Measurements from ENCODE around the gene SLC25A17.
"Not testable (repeated sequence)": the region's sequence is repeated elsewhere in the genome, so short reads cannot be mapped to it uniquely, and the experiment has no call there.

Gene SLC25A17

DNA sequence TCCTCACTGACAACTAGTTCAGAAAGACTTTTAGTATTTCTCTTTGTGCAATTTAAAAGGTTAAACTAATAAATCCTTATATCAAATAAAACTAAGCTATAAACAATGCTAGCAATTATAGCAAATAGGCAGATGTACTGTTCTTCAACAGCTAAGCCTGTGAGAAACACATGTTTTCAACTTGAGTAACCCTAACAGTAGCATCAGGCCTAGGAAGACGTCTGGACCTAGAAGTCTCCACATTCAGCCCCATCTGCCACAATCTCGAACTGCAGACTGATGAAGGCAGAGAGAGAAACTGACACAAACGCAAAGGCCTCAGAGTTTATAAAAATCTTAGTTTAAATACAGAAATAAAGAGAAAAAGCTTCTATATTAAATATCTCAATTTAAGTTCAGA, 34.8 kb upstream of the SLC25A17 start:
- Histone ChIP-seq H3K4me1 (ENCODE audit: insufficient read depth, low read length) (peaks cover 29% of the 10 kb centered on the region), H3K4me3 (ENCODE audit: low read length) (peak overlapping the region; percentile 99), H3K27me3 (ENCODE audit: insufficient read depth, low read length) (no peaks in the 10 kb centered on the region), H3K27ac (ENCODE audit: low read depth, low read length) (peak overlapping the region; percentile 34; the same call in 1 of the 2 replicates), H3K9me3 (ENCODE audit: insufficient read depth, low read depth, low read length) (no peaks in the 10 kb centered on the region), H3K9ac (ENCODE audit: low read depth, low read length) (peak overlapping the region; percentile 53; the same call in 1 of the 2 replicates), H3K36me3 (ENCODE audit: insufficient read depth, low read length) (peaks cover 50% of the 10 kb centered on the region)
- WGBS: 62% methylated on average over 1 of the region's 3 CpGs

GRCh38 chr22:40853333-40853732, 34.2 kb upstream of the SLC25A17 start:
- H3K27ac ChIP-seq (ENCODE audit: low read depth, low read length): peak overlapping the region; percentile 34; the same call in 1 of the 2 replicates
- no peaks in the 10 kb centered on the region for H3K9me3 ChIP-seq (ENCODE audit: insufficient read depth, low read depth, low read length)
- H3K27me3 ChIP-seq (ENCODE audit: insufficient read depth, low read length): no peaks in the 10 kb centered on the region
- H3K4me3 ChIP-seq (ENCODE audit: low read length): peak overlapping the region; percentile 99; the same call in 1 of the 2 replicates
- peaks cover 57% of the 10 kb centered on the region for H3K36me3 ChIP-seq (ENCODE audit: insufficient read depth, low read length)
- H3K4me1 ChIP-seq (ENCODE audit: insufficient read depth, low read length): peaks cover 29% of the 10 kb centered on the region
- WGBS: 94% methylated on average over 1 of the region's 1 CpG
- H3K9ac ChIP-seq (ENCODE audit: low read depth, low read length): peak overlapping the region; percentile 53; the same call in 1 of the 2 replicates

GRCh38 chr22:40845816-40846215, 26.7 kb upstream of the SLC25A17 start:
- 96% methylated on average over 10 of the region's 11 CpGs for WGBS
- H3K9me3 ChIP-seq (ENCODE audit: insufficient read depth, low read depth, low read length); H3K27ac ChIP-seq (ENCODE audit: low read depth, low read length); H3K27me3 ChIP-seq (ENCODE audit: insufficient read depth, low read length); H3K4me3 ChIP-seq (ENCODE audit: low read length); H3K4me1 ChIP-seq (ENCODE audit: insufficient read depth, low read length); H3K9ac ChIP-seq (ENCODE audit: low read depth, low read length): not testable (repeated sequence)
- peaks cover 100% of the 10 kb centered on the region for H3K36me3 ChIP-seq (ENCODE audit: insufficient read depth, low read length)

GRCh38 chr22:40844951-40845350, 25.8 kb upstream of the SLC25A17 start:
- Histone ChIP-seq H3K9ac (ENCODE audit: low read depth, low read length) (no peak overlapping the region), H3K9me3 (ENCODE audit: insufficient read depth, low read depth, low read length) (no peaks in the 10 kb centered on the region), H3K27me3 (ENCODE audit: insufficient read depth, low read length) (no peaks in the 10 kb centered on the region), H3K4me1 (ENCODE audit: insufficient read depth, low read length) (no peaks in the 10 kb centered on the region), H3K27ac (ENCODE audit: low read depth, low read length) (no peak overlapping the region), H3K4me3 (ENCODE audit: low read length) (no peak overlapping the region), H3K36me3 (ENCODE audit: insufficient read depth, low read length) (peaks cover 100% of the 10 kb centered on the region)
- WGBS: no CpG with 5 or more reads among the region's 3 CpGs

DNA sequence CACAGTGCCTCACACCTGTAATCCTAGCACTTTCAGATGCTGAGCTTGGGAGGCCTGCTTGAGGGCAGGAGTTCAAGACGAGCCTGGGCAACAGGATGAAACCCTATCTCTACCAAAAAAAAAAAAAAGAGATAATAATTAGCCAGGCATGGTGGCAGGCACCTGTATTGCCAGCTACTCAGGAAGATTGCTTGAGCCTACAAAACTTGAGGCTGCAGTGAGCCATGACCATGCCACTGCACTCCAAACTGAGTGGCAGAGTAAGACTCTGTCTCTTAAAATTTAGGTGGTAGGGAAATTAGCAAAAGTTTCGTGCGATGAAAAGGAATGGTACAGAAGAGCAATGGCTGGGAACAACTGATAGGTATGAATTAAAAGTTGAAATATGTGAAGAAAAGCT, 19.3 kb upstream of the SLC25A17 start:
- H3K4me3 ChIP-seq (ENCODE audit: low read length): no peak overlapping the region
- H3K9ac ChIP-seq (ENCODE audit: low read depth, low read length): no peak overlapping the region
- no peak overlapping the region for H3K27ac ChIP-seq (ENCODE audit: low read depth, low read length)
- peaks cover 98% of the 10 kb centered on the region for H3K36me3 ChIP-seq (ENCODE audit: insufficient read depth, low read length)
- 85% methylated on average over 3 of the region's 3 CpGs for whole genome bisulfite sequencing
- no peaks in the 10 kb centered on the region for H3K9me3 ChIP-seq (ENCODE audit: insufficient read depth, low read depth, low read length)
- H3K4me1 ChIP-seq (ENCODE audit: insufficient read depth, low read length): no peaks in the 10 kb centered on the region
- H3K27me3 ChIP-seq (ENCODE audit: insufficient read depth, low read length): no peaks in the 10 kb centered on the region

DNA sequence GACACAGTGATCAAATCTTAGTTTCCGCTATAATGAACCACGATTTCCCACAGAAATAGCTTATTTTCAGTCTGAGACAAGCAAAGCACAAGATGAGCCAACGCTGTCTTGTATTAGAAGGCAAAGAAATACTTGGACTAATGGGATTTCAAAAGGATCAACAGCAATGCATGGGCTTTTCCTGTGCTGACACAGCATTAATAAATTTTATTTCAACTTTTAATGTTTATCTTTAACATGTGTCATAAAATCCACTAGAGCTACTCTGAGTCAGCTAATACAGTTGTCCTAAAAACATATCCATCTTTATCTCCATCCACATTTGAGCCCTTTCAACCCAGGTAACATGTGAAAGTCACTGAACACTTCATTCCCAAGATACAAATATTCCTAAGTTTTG, 15.5 kb upstream of the SLC25A17 start:
- WGBS: 98% methylated on average over 3 of the region's 3 CpGs
- Histone ChIP-seq H3K4me3 (ENCODE audit: low read length) (no peak overlapping the region), H3K4me1 (ENCODE audit: insufficient read depth, low read length) (no peaks in the 10 kb centered on the region), H3K9me3 (ENCODE audit: insufficient read depth, low read depth, low read length) (no peaks in the 10 kb centered on the region), H3K36me3 (ENCODE audit: insufficient read depth, low read length) (peaks cover 98% of the 10 kb centered on the region), H3K27me3 (ENCODE audit: insufficient read depth, low read length) (no peaks in the 10 kb centered on the region), H3K9ac (ENCODE audit: low read depth, low read length) (no peak overlapping the region), H3K27ac (ENCODE audit: low read depth, low read length) (no peak overlapping the region)

DNA sequence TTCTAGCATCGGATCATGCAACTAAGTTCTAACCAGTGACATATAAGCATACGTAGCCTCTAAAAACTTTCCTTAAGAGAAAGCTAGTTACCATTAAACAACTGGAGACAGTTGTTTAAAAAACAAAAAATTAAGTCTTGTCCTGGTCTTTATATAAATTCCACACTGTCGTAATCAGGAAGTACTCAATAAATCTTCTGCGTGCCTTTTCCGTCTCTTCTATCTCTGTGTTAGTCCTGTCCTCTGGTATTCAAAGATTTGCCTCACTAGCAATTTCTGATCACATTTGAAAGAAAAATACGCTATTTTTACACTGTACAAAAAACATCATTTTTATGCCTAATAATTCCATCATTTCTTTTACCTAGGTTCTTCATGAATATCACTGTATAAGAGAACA, 10.0 kb upstream of the SLC25A17 start:
- 97% methylated on average over 6 of the region's 6 CpGs for WGBS
- peaks cover 94% of the 10 kb centered on the region for H3K36me3 ChIP-seq (ENCODE audit: insufficient read depth, low read length)
- no peaks in the 10 kb centered on the region for H3K27me3 ChIP-seq (ENCODE audit: insufficient read depth, low read length)
- no peak overlapping the region for H3K9ac ChIP-seq (ENCODE audit: low read depth, low read length)
- H3K9me3 ChIP-seq (ENCODE audit: insufficient read depth, low read depth, low read length): no peaks in the 10 kb centered on the region
- no peak overlapping the region for H3K27ac ChIP-seq (ENCODE audit: low read depth, low read length)
- no peak overlapping the region for H3K4me3 ChIP-seq (ENCODE audit: low read length)
- peaks cover 15% of the 10 kb centered on the region for H3K4me1 ChIP-seq (ENCODE audit: insufficient read depth, low read length)

GRCh38 chr22:40826984-40827741, 8.0 kb upstream of the SLC25A17 start:
- no peaks in the 10 kb centered on the region for H3K27me3 ChIP-seq (ENCODE audit: insufficient read depth, low read length)
- peak overlapping the region; percentile 74 for H3K9ac ChIP-seq (ENCODE audit: low read depth, low read length)
- H3K36me3 ChIP-seq (ENCODE audit: insufficient read depth, low read length): peaks cover 95% of the 10 kb centered on the region
- H3K4me3 ChIP-seq (ENCODE audit: low read length): no peak overlapping the region
- H3K4me1 ChIP-seq (ENCODE audit: insufficient read depth, low read length): peaks cover 15% of the 10 kb centered on the region
- WGBS: 92% methylated on average over 6 of the region's 7 CpGs
- H3K9me3 ChIP-seq (ENCODE audit: insufficient read depth, low read depth, low read length): no peaks in the 10 kb centered on the region
- peak overlapping the region; percentile 89 for H3K27ac ChIP-seq (ENCODE audit: low read depth, low read length)

- WGBS: 97% methylated on average over 2 of the region's 2 CpGs
- H3K9ac ChIP-seq (ENCODE audit: low read depth, low read length): peak overlapping the region; percentile 74
- H3K4me3 ChIP-seq (ENCODE audit: low read length); H3K27me3 ChIP-seq (ENCODE audit: insufficient read depth, low read length); H3K9me3 ChIP-seq (ENCODE audit: insufficient read depth, low read depth, low read length): not testable (repeated sequence)
- H3K4me1 ChIP-seq (ENCODE audit: insufficient read depth, low read length): peaks cover 15% of the 10 kb centered on the region
- peak overlapping the region; percentile 89 for H3K27ac ChIP-seq (ENCODE audit: low read depth, low read length)
- peaks cover 86% of the 10 kb centered on the region for H3K36me3 ChIP-seq (ENCODE audit: insufficient read depth, low read length)
Measured at GRCh38 chr22:40826292-40826691, 7.1 kb upstream of the SLC25A17 start.

- peaks cover 22% of the 10 kb centered on the region for H3K4me1 ChIP-seq (ENCODE audit: insufficient read depth, low read length)
- WGBS: 100% methylated on average over 1 of the region's 1 CpG
- no peaks in the 10 kb centered on the region for H3K27me3 ChIP-seq (ENCODE audit: insufficient read depth, low read length)
- peaks cover 58% of the 10 kb centered on the region for H3K36me3 ChIP-seq (ENCODE audit: insufficient read depth, low read length)
- H3K27ac ChIP-seq (ENCODE audit: low read depth, low read length): no peak overlapping the region
- no peaks in the 10 kb centered on the region for H3K9me3 ChIP-seq (ENCODE audit: insufficient read depth, low read depth, low read length)
- no peak overlapping the region for H3K9ac ChIP-seq (ENCODE audit: low read depth, low read length)
- no peak overlapping the region for H3K4me3 ChIP-seq (ENCODE audit: low read length)
Measured at GRCh38 chr22:40823426-40823825, 4.3 kb upstream of the SLC25A17 start.

DNA sequence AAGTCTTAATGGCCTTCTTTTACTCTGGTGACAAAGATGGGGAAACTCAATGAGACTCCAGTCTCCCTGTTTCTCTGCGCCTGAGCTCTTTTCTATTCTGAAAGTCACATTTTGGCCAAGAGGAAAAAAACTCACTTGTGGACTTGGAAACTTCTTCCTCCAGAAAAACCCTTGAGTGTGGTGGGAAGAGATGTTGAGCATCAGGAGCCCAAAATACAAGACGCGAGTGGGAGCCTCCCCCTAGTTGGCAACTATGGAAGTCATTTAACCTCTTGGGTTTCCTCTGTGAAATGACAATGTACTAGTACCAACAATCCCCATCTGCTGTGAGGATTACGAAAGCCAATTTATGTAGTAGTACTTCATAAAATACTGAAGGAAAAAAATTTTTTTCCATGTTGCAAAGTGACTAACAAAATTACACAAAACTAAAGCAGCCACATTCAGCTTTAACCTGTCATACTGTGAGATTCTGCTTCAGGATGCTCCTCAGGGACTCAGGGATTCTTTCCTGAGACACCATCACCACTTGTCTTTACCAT, 524 bp upstream of the SLC25A17 start:
- Histone ChIP-seq H3K4me1 (ENCODE audit: insufficient read depth, low read length) (peaks cover 15% of the 10 kb centered on the region; the same call in 1 of the 2 replicates), H3K36me3 (ENCODE audit: insufficient read depth, low read length) (peaks cover 31% of the 10 kb centered on the region), H3K4me3 (ENCODE audit: low read length) (peak overlapping the region; percentile 93), H3K27ac (ENCODE audit: low read depth, low read length) (peak overlapping the region; percentile 85), H3K9ac (ENCODE audit: low read depth, low read length) (peak overlapping the region; percentile 61), H3K27me3 (ENCODE audit: insufficient read depth, low read length) (no peaks in the 10 kb centered on the region), H3K9me3 (ENCODE audit: insufficient read depth, low read depth, low read length) (no peaks in the 10 kb centered on the region)
- whole genome bisulfite sequencing: 15% methylated on average over 3 of the region's 4 CpGs
